Colon (tissue), 2 donors: ENCODE measurements around the gene LVRN.
A peak's percentile ranks its signal among the peaks of the same experiment; 100 is the strongest.
"Not testable (repeated sequence)": the region's sequence is repeated elsewhere in the genome, so short reads cannot be mapped to it uniquely, and the experiment has no call there.

ENCODE experiments used
- FAIRE-seq: peaks from 2 replicates; lab custom pipeline; 2012; peaks lifted over from hg19 to GRCh38; lab: Jason Lieb, UNC
- donor health status: control.
- donor health status: control.

LVRN gene

GRCh38 chr5:115962239-115962564 lies at the start of gene LVRN:
Gene LVRN (plus strand): TSS chr5:115962475. CDS start chr5:115962618, 143 bp downstream.
- no peak for FAIRE-seq

GRCh38 chr5:115913623-115914400 lies 48.5 kb upstream of the LVRN start:
- FAIRE-seq, result peak; percentile 97

GRCh38 chr5:115920171-115920725 lies 42.0 kb upstream of the LVRN start:
- FAIRE-seq, result no peak

- not testable (repeated sequence) for FAIRE-seq
These were observed 33.5 kb upstream of the LVRN start for GRCh38 chr5:115928578-115929407.

GRCh38 chr5:115930171-115930570 lies 32.1 kb upstream of the LVRN start:
- FAIRE-seq, result not testable (repeated sequence)

- FAIRE-seq, result no peak
These were observed 31.5 kb upstream of the LVRN start for GRCh38 chr5:115930630-115931337.

- FAIRE-seq, result no peak
These were observed 29.3 kb upstream of the LVRN start for GRCh38 chr5:115932991-115933390.

- FAIRE-seq, result no peak
These were observed 27.8 kb upstream of the LVRN start for GRCh38 chr5:115934388-115934974.

- no peak for FAIRE-seq
These were observed 26.2 kb upstream of the LVRN start for GRCh38 chr5:115936031-115936430.

- FAIRE-seq, result no peak
These were observed 23.2 kb upstream of the LVRN start for GRCh38 chr5:115939059-115939458.

- no peak for FAIRE-seq
These were observed 22.0 kb upstream of the LVRN start for GRCh38 chr5:115940080-115940810.

GRCh38 chr5:115941051-115941675 lies 21.1 kb upstream of the LVRN start:
- FAIRE-seq, result no peak

- no peak for FAIRE-seq
These were observed 17.8 kb upstream of the LVRN start for GRCh38 chr5:115944501-115944900.

GRCh38 chr5:115946655-115947054 lies 15.6 kb upstream of the LVRN start:
- FAIRE-seq, result no peak

GRCh38 chr5:115947260-115947659 lies 15.0 kb upstream of the LVRN start:
- FAIRE-seq, result no peak

- no peak for FAIRE-seq
These were observed 14.2 kb upstream of the LVRN start for GRCh38 chr5:115948091-115948534.

GRCh38 chr5:115949096-115949495 lies 13.2 kb upstream of the LVRN start:
- FAIRE-seq, result no peak

GRCh38 chr5:115952588-115952987 lies 9.7 kb upstream of the LVRN start:
- FAIRE-seq, result no peak

GRCh38 chr5:115954144-115954543 lies 8.1 kb upstream of the LVRN start:
- no peak for FAIRE-seq

GRCh38 chr5:115956957-115957356 lies 5.3 kb upstream of the LVRN start:
- no peak for FAIRE-seq
